ENCODE data around the gene SYNGR2.
A peak's percentile ranks its signal among the peaks of the same experiment; 100 is the strongest.
"Not testable (repeated sequence)": the region's sequence is repeated elsewhere in the genome, so short reads cannot be mapped to it uniquely, and the experiment has no call there.

Gene SYNGR2

GRCh38 chr17:78170692-78171590, 2.6 kb downstream of the SYNGR2 start:
- DNase-seq (ENCODE audit: low read depth in 4 of 4, low spot score in 1 of 4) = no peak

GRCh38 chr17:78171591-78172248, 3.3 kb downstream of the SYNGR2 start:
- DNase-seq (ENCODE audit: low read depth in 4 of 4, low spot score in 1 of 4) = not testable (repeated sequence)

DNA sequence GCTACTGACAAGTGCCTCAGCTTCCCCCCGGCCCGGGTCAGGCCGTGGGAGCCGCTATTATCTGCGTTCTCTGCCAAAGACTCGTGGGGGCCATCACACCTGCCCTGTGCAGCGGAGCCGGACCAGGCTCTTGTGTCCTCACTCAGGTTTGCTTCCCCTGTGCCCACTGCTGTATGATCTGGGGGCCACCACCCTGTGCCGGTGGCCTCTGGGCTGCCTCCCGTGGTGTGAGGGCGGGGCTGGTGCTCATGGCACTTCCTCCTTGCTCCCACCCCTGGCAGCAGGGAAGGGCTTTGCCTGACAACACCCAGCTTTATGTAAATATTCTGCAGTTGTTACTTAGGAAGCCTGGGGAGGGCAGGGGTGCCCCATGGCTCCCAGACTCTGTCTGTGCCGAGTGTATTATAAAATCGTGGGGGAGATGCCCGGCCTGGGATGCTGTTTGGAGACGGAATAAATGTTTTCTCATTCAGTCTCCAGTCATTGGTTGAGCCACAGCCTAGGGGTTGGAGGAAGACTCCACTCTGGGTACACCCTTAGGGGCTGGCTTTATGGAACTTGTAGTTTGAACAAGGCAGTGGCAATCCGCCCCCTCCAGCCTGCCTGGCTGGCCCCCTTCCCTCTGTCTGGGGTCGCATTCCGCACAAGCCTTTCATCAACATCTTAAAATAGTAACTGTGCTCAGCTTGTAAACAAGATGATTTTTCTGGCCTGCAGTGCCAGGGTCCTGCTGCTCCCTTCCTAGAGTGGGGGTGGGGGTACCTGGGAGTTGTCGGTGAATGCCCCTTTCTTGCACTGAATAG, 4.1 kb downstream of the SYNGR2 start:
- no peak for DNase-seq (ENCODE audit: low read depth in 4 of 4, low spot score in 1 of 4)

DNA sequence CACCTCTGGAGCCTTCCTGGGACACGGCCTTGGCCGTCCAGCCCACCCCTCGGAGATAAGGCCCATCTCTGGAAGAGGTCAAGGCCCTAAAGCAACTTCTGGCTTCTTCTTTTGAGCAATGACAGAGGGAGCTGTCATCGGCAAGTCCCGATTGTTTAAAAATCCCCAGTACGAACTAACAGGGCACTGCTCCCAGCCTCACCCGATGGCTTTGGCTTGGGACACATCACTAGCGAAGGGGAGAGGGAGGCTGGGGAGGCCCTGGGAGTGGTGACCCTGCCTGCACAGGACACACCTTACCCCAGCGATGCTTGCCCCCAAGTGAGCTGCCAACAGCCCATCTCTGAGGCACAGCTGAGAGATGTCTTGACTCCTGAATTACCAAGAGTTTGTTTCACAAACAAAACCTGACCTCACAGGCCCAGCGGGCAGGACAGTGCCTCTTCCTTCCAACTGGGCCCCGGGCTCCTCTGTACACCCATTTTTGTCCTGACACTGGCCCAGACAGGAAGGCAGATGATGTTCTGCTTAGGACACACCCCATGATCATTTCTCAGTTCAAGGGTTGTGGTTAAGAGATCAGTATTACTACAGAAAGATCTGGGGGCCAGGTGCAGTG, 4.8 kb downstream of the SYNGR2 start:
- no peak for DNase-seq (ENCODE audit: low read depth in 4 of 4, low spot score in 1 of 4)

DNA sequence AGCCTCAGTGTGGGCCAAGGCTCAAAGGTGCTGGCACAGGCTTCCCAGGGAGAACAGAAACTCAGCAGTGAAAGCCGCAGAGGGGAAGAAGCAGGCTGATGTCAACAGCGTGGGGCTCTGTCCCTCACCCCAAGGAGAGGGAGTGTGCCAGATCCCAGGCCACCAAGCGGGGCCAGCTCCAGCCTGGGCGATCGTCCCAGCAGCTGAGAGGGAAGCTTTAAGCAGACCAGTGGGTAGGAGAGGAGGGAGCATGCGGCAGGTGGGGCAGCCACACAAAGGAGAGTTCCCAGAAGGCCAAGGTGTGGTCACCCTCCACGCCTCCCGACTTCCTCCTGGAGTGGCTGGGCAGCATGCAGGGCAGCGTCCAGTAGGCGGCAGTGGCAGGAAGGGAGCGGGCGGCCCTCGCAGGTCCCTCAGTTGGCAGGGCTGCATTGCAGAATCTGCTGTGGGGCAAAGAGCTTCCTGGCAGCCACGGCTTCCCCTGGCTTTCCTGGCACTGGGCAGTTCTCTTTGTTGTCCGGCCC, 6.0 kb downstream of the SYNGR2 start:
- DNase-seq (ENCODE audit: low read depth in 4 of 4, low spot score in 1 of 4) = no peak

DNA sequence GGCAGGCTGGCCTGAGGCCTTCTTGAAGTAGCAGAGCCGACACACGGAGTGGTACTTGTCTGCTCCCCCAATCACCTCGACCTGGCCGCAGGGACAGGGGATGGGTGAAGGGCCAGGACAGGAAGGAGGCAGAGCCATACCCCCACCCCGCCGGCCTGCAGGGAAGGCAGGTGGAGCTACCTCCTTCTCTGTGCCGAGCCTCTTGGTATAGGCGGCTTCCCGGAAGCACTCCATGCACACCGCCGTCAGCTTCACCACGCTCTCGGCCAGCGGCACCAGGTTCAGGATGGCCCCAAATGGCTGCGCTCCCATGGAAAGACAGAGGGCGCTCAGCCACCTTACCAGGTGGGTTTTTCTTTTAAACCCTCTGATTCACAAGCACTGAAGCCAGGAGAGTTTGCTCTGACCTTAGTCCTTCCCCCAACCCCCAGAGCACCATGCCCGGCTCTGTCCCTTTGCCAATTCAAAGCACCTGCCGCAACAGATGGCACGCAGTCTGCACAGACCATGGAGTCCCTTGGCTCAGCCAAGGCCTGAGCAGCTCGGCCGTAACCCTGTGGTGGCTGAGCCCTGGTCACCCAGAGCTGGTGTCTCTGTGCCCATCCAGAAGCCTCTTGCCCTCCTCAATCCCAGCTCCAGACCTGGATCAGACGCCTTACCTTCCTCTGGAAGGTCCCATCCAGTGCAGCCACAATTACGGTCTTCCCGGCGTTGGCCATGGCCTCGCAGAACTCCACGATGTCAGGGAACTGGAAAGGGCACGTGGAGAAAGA, 6.7 kb downstream of the SYNGR2 start:
- no peak for DNase-seq (ENCODE audit: low read depth in 4 of 4, low spot score in 1 of 4)

DNA sequence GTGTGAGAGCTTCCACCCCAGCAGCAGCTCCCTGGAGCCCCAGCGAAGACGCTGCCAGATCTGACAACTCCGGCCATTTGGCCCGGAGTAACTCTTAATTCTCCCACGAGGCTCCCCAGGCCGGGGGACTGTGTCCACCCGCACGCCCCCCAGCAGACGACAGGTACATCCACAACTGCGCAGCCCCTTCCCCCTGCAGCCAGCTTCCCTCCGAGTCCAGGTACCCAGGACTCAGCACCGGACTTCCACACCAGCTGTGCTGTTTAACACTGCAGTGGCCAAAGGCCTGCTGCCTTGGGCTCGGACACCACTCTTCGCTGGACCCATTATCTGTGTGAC, 7.2 kb downstream of the SYNGR2 start:
- DNase-seq (ENCODE audit: low read depth in 4 of 4, low spot score in 1 of 4) = no peak

- peak; percentile 47 to 69 (median 58) for DNase-seq (ENCODE audit: low read depth in 4 of 4, low spot score in 1 of 4)
Measured at GRCh38 chr17:78176548-78177025, 8.2 kb downstream of the SYNGR2 start.

DNA sequence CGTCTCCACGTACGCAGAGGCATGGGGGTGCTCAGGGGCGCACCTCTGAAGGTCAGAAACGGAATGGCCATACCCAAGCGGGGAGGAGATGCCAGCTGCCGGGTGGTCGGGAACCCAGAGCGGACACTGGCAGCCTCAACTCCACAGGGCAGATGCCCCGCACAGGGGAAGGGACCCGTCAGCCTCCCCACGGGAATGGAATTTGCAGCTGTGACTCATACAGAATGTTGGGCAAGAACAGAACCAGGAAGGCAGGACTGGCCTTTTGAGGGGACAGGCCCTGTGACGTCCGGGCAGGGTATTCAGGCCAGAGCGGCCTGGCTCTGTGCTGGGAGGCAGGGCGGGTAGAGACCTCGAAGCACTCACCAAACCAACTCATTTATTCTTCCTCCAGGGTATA, 11.0 kb downstream of the SYNGR2 start:
- DNase-seq (ENCODE audit: low read depth in 4 of 4, low spot score in 1 of 4) = no peak

DNA sequence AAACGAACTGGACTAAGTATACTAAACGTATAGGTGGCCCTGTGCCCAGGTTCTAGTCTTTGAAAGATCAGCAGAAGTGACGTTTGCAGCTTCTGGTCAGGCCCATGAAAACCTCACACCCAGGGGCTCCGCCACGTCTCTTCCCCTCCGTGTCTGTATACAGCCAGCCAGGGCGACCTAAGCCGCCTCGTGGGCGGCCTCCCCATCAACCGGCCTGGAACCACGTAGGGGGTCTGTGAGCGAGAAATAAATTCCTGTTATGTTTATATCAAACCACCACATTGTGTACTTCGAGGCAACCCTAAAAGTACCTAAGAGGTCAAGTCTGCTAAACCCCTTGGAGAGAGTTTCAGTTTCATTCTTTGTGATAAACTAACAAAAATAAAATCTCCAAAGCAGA, 11.7 kb downstream of the SYNGR2 start:
- no peak for DNase-seq (ENCODE audit: low read depth in 4 of 4, low spot score in 1 of 4)

- DNase-seq (ENCODE audit: low read depth in 4 of 4, low spot score in 1 of 4) = no peak
Measured at GRCh38 chr17:78180508-78180907, 12.1 kb downstream of the SYNGR2 start.

- DNase-seq (ENCODE audit: low read depth in 4 of 4, low spot score in 1 of 4) = no peak
Measured at GRCh38 chr17:78182504-78182903, 14.1 kb downstream of the SYNGR2 start.

- DNase-seq (ENCODE audit: low read depth in 4 of 4, low spot score in 1 of 4) = no peak
Measured at GRCh38 chr17:78183916-78184315, 15.5 kb downstream of the SYNGR2 start.

- DNase-seq (ENCODE audit: low read depth in 4 of 4, low spot score in 1 of 4) = no peak
Measured at GRCh38 chr17:78184351-78184750, 16.0 kb downstream of the SYNGR2 start.

GRCh38 chr17:78184868-78185267, 16.5 kb downstream of the SYNGR2 start:
- DNase-seq (ENCODE audit: low read depth in 4 of 4, low spot score in 1 of 4) = no peak

DNA sequence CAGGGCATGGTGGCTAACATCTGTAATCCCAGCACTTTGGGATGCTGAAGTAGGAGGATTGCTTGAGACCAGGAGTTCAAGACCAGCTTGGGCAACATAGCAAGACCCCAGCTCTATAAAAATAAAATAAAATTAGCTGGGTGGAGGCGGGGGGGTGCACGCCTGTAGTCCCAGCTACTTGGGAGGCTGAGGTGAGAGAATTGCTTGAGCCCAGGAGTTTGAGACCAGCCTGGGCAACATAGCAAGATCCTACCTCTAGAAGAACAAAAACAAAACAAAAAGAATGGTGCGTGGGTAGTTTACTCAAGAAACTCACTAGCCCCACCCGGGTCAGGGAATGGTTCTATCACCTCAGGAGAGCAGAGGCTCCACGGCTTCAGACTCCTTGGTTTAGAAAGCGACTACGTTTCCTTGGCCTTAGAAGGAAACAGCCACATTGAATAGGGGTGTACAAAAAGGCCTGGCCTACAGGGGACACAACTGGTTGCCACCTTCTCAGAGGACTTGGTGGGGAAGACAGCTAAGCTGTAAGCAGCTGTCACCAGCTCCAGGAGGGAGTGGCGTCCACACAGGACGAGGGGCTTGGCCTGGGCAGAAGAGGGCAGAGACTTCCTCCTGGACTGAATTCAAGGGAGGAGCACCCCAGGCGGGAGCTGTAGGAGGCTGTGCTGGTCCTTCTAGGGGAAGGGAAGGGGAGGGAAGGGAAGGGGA, 17.8 kb downstream of the SYNGR2 start:
- DNase-seq (ENCODE audit: low read depth in 4 of 4, low spot score in 1 of 4) = no peak

DNA sequence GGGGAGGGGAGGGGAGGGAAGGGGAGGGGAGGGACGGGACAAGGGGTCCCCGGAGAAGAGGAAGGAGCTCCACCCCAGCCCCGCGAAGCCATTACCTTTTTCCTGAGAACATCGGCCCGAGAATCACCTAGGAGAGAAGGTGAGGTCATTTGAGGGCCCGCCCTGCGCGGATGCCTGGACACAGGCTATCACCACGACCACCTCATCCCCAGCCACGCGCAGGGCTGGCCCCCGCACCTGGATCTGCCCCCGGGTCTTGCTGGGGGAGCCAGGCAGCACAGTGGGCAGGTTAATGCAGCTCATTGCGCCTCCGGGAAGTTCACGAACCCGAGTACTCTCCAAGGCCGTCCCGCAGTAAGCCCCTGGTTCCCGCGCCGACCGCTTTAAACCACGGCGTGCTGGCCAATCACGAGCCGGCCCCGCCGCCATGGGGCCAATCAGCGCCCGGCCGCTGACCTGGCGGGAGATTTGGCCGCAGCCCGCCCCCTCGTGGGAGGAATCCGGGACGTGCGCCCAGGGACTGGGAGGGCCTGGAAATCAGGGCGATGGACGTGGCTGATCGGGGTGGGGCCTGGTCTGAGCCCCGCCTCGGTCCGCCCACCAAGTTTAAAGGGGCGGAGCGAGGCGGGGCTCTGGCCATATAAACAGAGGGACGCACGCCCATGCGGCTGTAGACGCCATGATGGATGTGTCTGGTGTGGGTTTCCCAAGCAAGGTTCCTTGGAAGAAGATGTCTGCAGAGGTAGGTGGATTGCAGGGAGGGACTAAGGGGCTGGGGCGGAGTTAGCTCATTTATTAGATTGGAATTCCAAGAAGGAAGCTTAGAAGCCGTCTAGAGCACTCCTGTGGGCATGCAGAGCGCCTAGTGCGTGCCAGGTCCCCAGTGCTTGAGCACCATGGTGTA, 18.6 kb downstream of the SYNGR2 start, which contains the start of the genes AFMID and TK1:
TSS of gene AFMID (plus strand) at position 671 of the 904 bp plus-strand sequence. CDS start at position 680, 9 bp downstream.
TSS of gene TK1 (minus strand) at position 361 of the 904 bp plus-strand sequence. CDS start at position 303, 58 bp downstream.
- peak; percentile 66 to 97 (median 77) for DNase-seq (ENCODE audit: low read depth in 4 of 4, low spot score in 1 of 4)

DNA sequence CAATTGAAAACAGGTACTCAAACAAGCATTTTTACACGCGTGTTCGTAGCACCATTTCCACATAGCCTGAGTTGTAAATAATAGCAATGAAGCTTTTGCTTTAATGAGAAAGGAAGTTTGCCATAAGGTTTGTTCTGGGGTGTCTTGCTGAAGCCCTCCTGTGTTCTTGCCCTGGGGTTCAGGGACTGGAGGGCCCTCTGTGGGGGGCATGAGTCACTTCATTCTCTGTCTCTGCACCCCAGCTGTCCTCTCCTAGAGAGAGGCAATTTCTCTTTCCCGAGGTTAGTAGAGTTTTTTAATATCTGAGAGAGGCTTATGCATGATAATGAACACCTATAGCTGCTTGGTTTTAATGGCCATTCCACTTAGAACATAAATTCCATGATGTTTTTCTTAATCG, 28.3 kb downstream of the SYNGR2 start:
- DNase-seq (ENCODE audit: low read depth in 4 of 4, low spot score in 1 of 4) = no peak

All from stimulated activated CD4-positive, alpha-beta T cell treated with anti-CD3 and anti-CD28 coated beads, Interleukin-1b, Interleukin-23, amount 100 ng/mL, for 24 hours (primary cell).